OCI-LY1 (cell line): Measurements from ENCODE around the gene WDFY2.
A peak's percentile ranks its signal among the peaks of the same experiment; 100 is the strongest.

ENCODE experiments used
- H2AFZ ChIP-seq: fragments of 200-600 bp; sonication (generic), shearing (Covaris generic); 2 replicates; pipeline ENCODE4 v1.6.0; 2014; ENCODE audit warnings: antibody characterized with exemption, mild to moderate bottlenecking, low read length
- H3F3A ChIP-seq: fragments of 200-600 bp; sonication (generic), shearing (Covaris generic); 2 replicates; pipeline ENCODE4 v1.6.0; 2014; ENCODE audit warnings: mild to moderate bottlenecking, antibody characterized with exemption, low read length, moderate library complexity; ENCODE audit not compliant: insufficient read depth
- H3K27ac ChIP-seq: fragments of 200-600 bp; sonication (generic); 2 replicates; pipeline ENCODE4 v1.5.1; 2014; ENCODE audit warnings: low read length, mixed run types, mild to moderate bottlenecking, low read depth; ENCODE audit not compliant: poor library complexity, severe bottlenecking
- H3K27me3 ChIP-seq: fragments of 200-600 bp; sonication (generic); 2 replicates; pipeline ENCODE4 v1.6.0; 2014; ENCODE audit warnings: antibody characterized with exemption, mild to moderate bottlenecking, low read length, moderate library complexity; ENCODE audit not compliant: insufficient read depth
- H3K36me3 ChIP-seq: fragments of 200-600 bp; sonication (generic); 2 replicates; pipeline ENCODE4 v1.6.1; 2014; ENCODE audit warnings: mild to moderate bottlenecking, antibody characterized with exemption, low read length, moderate library complexity, mixed read lengths; ENCODE audit not compliant: insufficient read depth
- H3K4me1 ChIP-seq: fragments of 200-600 bp; sonication (generic); 2 replicates; pipeline ENCODE4 v1.5.1; 2014; ENCODE audit warnings: mild to moderate bottlenecking, low read length, moderate library complexity; ENCODE audit not compliant: insufficient read depth, severe bottlenecking
- H3K4me2 ChIP-seq: fragments of 200-600 bp; sonication (generic), shearing (Covaris generic); 2 replicates; pipeline ENCODE4 v1.6.1; 2014; ENCODE audit warnings: low read length
- H3K4me3 ChIP-seq: fragments of 200-600 bp; sonication (generic); 2 replicates; pipeline ENCODE4 v1.5.1; 2014; ENCODE audit warnings: low read length, low read depth, mild to moderate bottlenecking, mixed read lengths; ENCODE audit not compliant: poor library complexity, severe bottlenecking
- H3K79me2 ChIP-seq: fragments of 200-600 bp; shearing (Covaris generic); 2 replicates; pipeline ENCODE4 v1.6.1; 2016; ENCODE audit warnings: mixed run types, low read length, mixed read lengths; ENCODE audit not compliant: insufficient read depth
- H3K9ac ChIP-seq: fragments of 200-600 bp; sonication (generic), shearing (Covaris generic); 2 replicates; pipeline ENCODE4 v1.6.1; 2014; ENCODE audit warnings: mild to moderate bottlenecking, low read length, mixed read lengths
- H3K9me2 ChIP-seq: fragments of 200-600 bp; sonication (generic), shearing (Covaris generic); 2 replicates; pipeline ENCODE4 v1.6.1; 2014; ENCODE audit warnings: low read depth, mild to moderate bottlenecking, low read length, mixed read lengths
- H3K9me3 ChIP-seq: fragments of 200-600 bp; shearing (Covaris generic); 2 replicates; pipeline ENCODE4 v1.6.1; 2014; ENCODE audit warnings: low read length, mixed read lengths
- H4K20me1 ChIP-seq: fragments of 200-600 bp; sonication (generic), shearing (Covaris generic); 2 replicates; pipeline ENCODE4 v1.6.0; 2016; ENCODE audit warnings: mild to moderate bottlenecking, low read length; ENCODE audit not compliant: insufficient read depth
- EZH2 ChIP-seq: fragments of 200-600 bp; sonication (generic), shearing (Covaris generic); IDR thresholded peaks from 2 replicates; pipeline ENCODE4 v1.8.0; 2017; ENCODE audit warnings: borderline replicate concordance, mixed run types, mild to moderate bottlenecking, antibody characterized with exemption, low read length, moderate library complexity, mixed read lengths
- TF ChIP-seq, protein P1 (sequence below): fragments of 200-600 bp; sonication (generic), shearing (Covaris generic); IDR thresholded peaks from 2 replicates; pipeline ENCODE4 v1.5.1; 2017; ENCODE audit warnings: mild to moderate bottlenecking, antibody characterized with exemption, low read length, moderate library complexity, mixed read lengths

Gene WDFY2, protein sequence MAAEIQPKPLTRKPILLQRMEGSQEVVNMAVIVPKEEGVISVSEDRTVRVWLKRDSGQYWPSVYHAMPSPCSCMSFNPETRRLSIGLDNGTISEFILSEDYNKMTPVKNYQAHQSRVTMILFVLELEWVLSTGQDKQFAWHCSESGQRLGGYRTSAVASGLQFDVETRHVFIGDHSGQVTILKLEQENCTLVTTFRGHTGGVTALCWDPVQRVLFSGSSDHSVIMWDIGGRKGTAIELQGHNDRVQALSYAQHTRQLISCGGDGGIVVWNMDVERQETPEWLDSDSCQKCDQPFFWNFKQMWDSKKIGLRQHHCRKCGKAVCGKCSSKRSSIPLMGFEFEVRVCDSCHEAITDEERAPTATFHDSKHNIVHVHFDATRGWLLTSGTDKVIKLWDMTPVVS

DNA sequence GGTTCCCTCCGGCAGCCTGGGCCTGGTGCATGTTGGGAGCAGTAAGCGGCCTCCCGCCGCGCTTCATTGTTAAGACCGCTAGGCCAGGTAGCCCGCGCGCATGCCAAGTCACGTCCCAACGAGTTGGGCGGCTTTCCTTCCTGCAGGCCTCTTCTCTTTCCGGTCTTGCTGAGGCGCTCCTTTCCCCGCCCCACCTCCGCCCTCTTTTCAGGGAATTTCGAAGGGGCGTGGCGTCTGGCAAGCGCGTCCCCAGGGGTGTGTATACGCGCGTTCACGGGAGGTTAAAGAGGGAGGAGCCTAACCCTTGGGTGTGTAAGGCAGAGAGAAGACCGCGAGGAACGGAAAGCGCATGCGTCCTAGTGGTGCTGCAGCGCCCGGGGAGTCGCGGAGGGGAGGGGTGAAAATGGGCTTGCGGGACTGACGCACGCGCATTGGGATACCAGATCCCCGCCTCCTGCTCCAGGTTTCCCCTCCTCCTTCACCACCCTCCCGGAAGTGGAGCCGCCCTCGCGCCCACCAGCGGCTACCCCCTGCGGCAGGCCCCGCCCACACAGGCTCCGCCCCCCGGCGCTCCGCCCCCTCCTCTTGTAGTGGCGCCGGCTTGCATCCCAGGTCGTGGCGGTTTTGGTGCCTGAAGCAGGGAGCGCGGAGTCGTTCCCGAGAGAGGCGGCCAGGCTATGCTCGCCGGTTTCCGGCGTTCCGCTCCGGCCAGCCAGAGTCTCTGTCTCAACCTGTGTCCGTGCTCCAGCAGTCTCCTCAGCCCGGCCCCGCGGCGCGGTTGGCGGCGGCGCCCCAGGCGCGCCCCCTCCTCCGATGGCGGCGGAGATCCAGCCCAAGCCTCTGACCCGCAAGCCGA is at the start of gene WDFY2:
WDFY2 (plus strand) TSS at position 588 of the 856 bp plus-strand sequence; CDS start at position 814, 226 bp downstream.
- peak within 1 kb of the TSS; percentile 82 for H3K4me3 ChIP-seq
- H3K9me2 ChIP-seq: no peaks in the 10 kb centered on the region
- H3K79me2 ChIP-seq: no peaks in the 10 kb centered on the region
- H3F3A ChIP-seq: no peaks in the 10 kb centered on the region
- H2AFZ ChIP-seq: 0 out of 2 replicates have a peak within 1 kb of the TSS, but pooled peaks have one; percentile 66
- no peaks in the 10 kb centered on the region; the same call in 1 of the 2 replicates for H3K36me3 ChIP-seq
- peak within 1 kb of the TSS; percentile 54 for H3K27ac ChIP-seq
- no peak for TF ChIP-seq EZH2
- TF ChIP-seq, protein P1, sequence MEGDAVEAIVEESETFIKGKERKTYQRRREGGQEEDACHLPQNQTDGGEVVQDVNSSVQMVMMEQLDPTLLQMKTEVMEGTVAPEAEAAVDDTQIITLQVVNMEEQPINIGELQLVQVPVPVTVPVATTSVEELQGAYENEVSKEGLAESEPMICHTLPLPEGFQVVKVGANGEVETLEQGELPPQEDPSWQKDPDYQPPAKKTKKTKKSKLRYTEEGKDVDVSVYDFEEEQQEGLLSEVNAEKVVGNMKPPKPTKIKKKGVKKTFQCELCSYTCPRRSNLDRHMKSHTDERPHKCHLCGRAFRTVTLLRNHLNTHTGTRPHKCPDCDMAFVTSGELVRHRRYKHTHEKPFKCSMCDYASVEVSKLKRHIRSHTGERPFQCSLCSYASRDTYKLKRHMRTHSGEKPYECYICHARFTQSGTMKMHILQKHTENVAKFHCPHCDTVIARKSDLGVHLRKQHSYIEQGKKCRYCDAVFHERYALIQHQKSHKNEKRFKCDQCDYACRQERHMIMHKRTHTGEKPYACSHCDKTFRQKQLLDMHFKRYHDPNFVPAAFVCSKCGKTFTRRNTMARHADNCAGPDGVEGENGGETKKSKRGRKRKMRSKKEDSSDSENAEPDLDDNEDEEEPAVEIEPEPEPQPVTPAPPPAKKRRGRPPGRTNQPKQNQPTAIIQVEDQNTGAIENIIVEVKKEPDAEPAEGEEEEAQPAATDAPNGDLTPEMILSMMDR: no peak
- H3K4me2 ChIP-seq: peak within 1 kb of the TSS; percentile 74
- peak within 1 kb of the TSS; percentile 71 for H3K9ac ChIP-seq
- no peaks in the 10 kb centered on the region; the same call in 1 of the 2 replicates for H3K27me3 ChIP-seq
- no peaks in the 10 kb centered on the region for H3K9me3 ChIP-seq
- H4K20me1 ChIP-seq: no peaks in the 10 kb centered on the region
- H3K4me1 ChIP-seq: peaks cover 17% of the 10 kb centered on the region

DNA sequence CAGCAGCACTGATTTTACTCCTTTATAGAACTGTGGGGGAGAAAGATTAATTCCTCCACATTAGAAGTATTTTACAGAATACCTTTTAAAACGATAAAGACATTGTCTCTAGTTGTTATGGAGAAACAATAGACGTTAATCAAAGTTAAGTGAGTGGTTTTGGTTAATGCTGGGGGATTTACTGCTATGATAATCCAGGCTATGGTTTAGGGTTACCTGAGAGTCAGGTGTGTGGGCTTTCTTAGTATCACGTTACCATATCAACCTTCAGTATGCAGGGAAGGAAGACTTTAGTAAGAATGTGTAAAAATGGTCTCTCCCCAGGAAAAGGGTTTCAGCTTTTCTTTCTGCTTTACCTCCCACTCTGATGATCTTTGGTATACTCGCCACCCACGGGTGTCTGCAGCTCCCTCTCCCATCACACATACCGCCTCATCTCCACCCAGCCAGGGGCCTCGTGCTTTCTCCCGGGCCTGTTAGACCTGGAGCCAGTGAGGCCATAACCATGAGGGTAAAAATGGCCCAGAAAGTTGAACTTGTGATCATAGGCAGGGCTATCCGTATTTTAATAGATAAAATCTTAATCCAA is 45.6 kb upstream of the WDFY2 start:
- Histone ChIP-seq H3K79me2 (no peaks in the 10 kb centered on the region), H3K9me3 (no peaks in the 10 kb centered on the region), H3F3A (no peaks in the 10 kb centered on the region), H3K36me3 (no peaks in the 10 kb centered on the region), H3K4me2 (no peak overlapping the region), H3K4me3 (no peak overlapping the region), H3K4me1 (no peaks in the 10 kb centered on the region), H2AFZ (no peak overlapping the region), H3K27ac (no peak overlapping the region), H4K20me1 (no peaks in the 10 kb centered on the region), H3K27me3 (no peaks in the 10 kb centered on the region), H3K9ac (no peak overlapping the region), H3K9me2 (no peaks in the 10 kb centered on the region)
- TF ChIP-seq, protein P1: no peak
- TF ChIP-seq EZH2: no peak

- no peaks in the 10 kb centered on the region for H3K36me3 ChIP-seq
- no peak overlapping the region for H3K27ac ChIP-seq
- H3K79me2 ChIP-seq: no peaks in the 10 kb centered on the region
- H3K4me1 ChIP-seq: no peaks in the 10 kb centered on the region
- TF ChIP-seq, protein P1: no peak
- TF ChIP-seq EZH2: no peak
- no peak overlapping the region for H3K9ac ChIP-seq
- no peak overlapping the region for H3K4me2 ChIP-seq
- no peaks in the 10 kb centered on the region for H3K27me3 ChIP-seq
- H3K9me2 ChIP-seq: no peaks in the 10 kb centered on the region
- no peaks in the 10 kb centered on the region for H3F3A ChIP-seq
- H2AFZ ChIP-seq: no peak overlapping the region
- no peaks in the 10 kb centered on the region for H3K9me3 ChIP-seq
- no peaks in the 10 kb centered on the region for H4K20me1 ChIP-seq
- H3K4me3 ChIP-seq: no peak overlapping the region
Observed at GRCh38 chr13:51539887-51540286, 44.4 kb upstream of the WDFY2 start.
